HepG2 (cell line): ENCODE measurements around the gene KCTD6. TPM values are rescaled to one million over a fixed set of nuclear protein-coding genes. Genes with fewer than 3 reads are reported as not detected.

Source experiments
- ATAC-seq: fragments of 200-7000 bp; cut with Tn5 transposase; 3 replicates; pipeline ENCODE4 v1.9.1; 2020; ENCODE audit warnings: mild to moderate bottlenecking, moderate library complexity
- BruUV-seq: library from RNA; stranded (reverse); fragments of 400-500 nt; replicated peaks from 2 replicates; lab custom pipeline; 2021; lab: Mats Ljungman, UMichigan
- CTCF ChIA-PET: fragments of 300-600 bp; formaldehyde crosslinking; extraction: SDS; loops from one replicate; lab custom pipeline; 2021; ENCODE audit warnings: low total read pairs, inconsistent platforms, low intra/inter-chr PET ratio; lab: Yijun Ruan, JAX
- POLR2A ChIA-PET: fragments of 350-600 bp; sonication (Branson Sonifier 250); formaldehyde crosslinking; loops from one replicate; lab custom pipeline; 2020; ENCODE audit warnings: antibody characterized with exemption, inconsistent platforms; lab: Yijun Ruan, JAX
- DNase-seq: peaks from one replicate; pipeline ENCODE4 v3.0.0-alpha.2; 2015; ENCODE audit warnings: low spot score
- FAIRE-seq: peaks from 3 replicates; lab custom pipeline; 2011; peaks lifted over from hg19 to GRCh38; lab: Jason Lieb, UNC
- H2AFZ ChIP-seq: one replicate; pipeline ENCODE4 v1.6.1; 2011; ENCODE audit warnings: low read length, inconsistent platforms
- H3K27ac ChIP-seq: fragments of 300-600 bp; 3 replicates; pipeline ENCODE4 v1.8.0; 2011; ENCODE audit warnings: mixed run types, mild to moderate bottlenecking, mixed read lengths, low read length, inconsistent platforms; ENCODE audit not compliant: insufficient read depth; ENCODE audit errors: extremely low read length
- H3K27me3 ChIP-seq, 2 experiments: fragments of 200-600 bp in 1 of 2; 2 replicates in 1 of 2; 3 replicates in 1 of 2; pipeline versions ENCODE4 v1.6.0 to v1.8.0; 2011; ENCODE audit warnings: low read length in 2 of 2, mild to moderate bottlenecking in 2 of 2, moderate library complexity in 2 of 2, inconsistent platforms in 1 of 2; ENCODE audit not compliant: insufficient read depth in 2 of 2, control insufficient read depth in 1 of 2
- H3K36me3 ChIP-seq, 2 experiments: fragments of 200-600 bp in 1 of 2; replicated peaks in 1 of 2; 2 replicates in 1 of 2; 3 replicates in 1 of 2; pipeline versions ENCODE4 v1.5.1 to v1.8.0; 2011; ENCODE audit warnings: low read length in 2 of 2, inconsistent platforms in 1 of 2; ENCODE audit not compliant: insufficient read depth in 2 of 2, control insufficient read depth in 1 of 2
- H3K4me1 ChIP-seq: 2 replicates; pipeline ENCODE4 v1.5.1; 2012; ENCODE audit warnings: low read length, inconsistent platforms; ENCODE audit not compliant: insufficient read depth
- H3K4me2 ChIP-seq: 2 replicates; pipeline ENCODE4 v1.6.0; 2011; ENCODE audit warnings: low read depth, low read length, inconsistent platforms
- H3K4me3 ChIP-seq, 3 experiments: fragments of 200-600 bp in 1 of 3; sonication (generic), shearing (Covaris generic) in 1 of 3; replicated peaks in 1 of 3; 2 replicates each; pipeline ENCODE4 v1.5.1; 2011 to 2016; ENCODE audit warnings: low read length in 3 of 3, inconsistent platforms in 2 of 3, low read depth in 2 of 3, mild to moderate bottlenecking in 2 of 3, control low read depth in 1 of 3, mixed read lengths in 1 of 3; ENCODE audit not compliant: insufficient read depth in 1 of 3
- H3K79me2 ChIP-seq: one replicate; pipeline ENCODE4 v1.6.1; 2011; ENCODE audit warnings: low read length, inconsistent platforms; ENCODE audit not compliant: insufficient read depth
- H3K9ac ChIP-seq: 2 replicates; pipeline ENCODE4 v1.6.0; 2011; ENCODE audit warnings: mild to moderate bottlenecking, low read depth, low read length, inconsistent platforms; ENCODE audit not compliant: insufficient read depth
- H3K9me3 ChIP-seq: 2 replicates; pipeline ENCODE4 v1.5.1; 2012; ENCODE audit warnings: mild to moderate bottlenecking, low read length
- H4K20me1 ChIP-seq: 2 replicates; pipeline ENCODE4 v1.6.0; 2011; ENCODE audit warnings: inconsistent platforms, mild to moderate bottlenecking, low read length, moderate library complexity; ENCODE audit not compliant: insufficient read depth
- ASH2L ChIP-seq: fragments of 300-600, 200-600 bp; sonication (generic); IDR thresholded peaks from 2 replicates; pipeline ENCODE4 v1.7.0; 2017; ENCODE audit warnings: low read depth, mild to moderate bottlenecking, moderate library complexity, mixed read lengths, low read length; ENCODE audit not compliant: insufficient read length
- ATF4 ChIP-seq, 2 experiments: fragments of 450-650 bp in 1 of 2; sonication (generic) in 1 of 2; formaldehyde crosslinking; IDR thresholded peaks; 2 replicates each; pipeline versions ENCODE4 v1.5.0 to v1.8.0; 2020 to 2022; ENCODE audit warnings: mild to moderate bottlenecking in 1 of 2, missing genetic modification reagents in 1 of 2
- FOXA3 ChIP-seq: IDR thresholded peaks from 2 replicates; pipeline ENCODE4 v1.6.1; 2016; ENCODE audit warnings: missing genetic modification reagents, missing compliant biosample characterization
- NR2F2 ChIP-seq: IDR thresholded peaks from 2 replicates; pipeline ENCODE4 v1.6.1; 2012; ENCODE audit warnings: low read depth, inconsistent platforms, borderline replicate concordance
- RBM39 ChIP-seq: fragments of 200-400 bp; formaldehyde crosslinking; IDR thresholded peaks from one replicate; pipeline ENCODE4 v1.6.1; 2018; ENCODE audit warnings: antibody characterized with exemption, mild to moderate bottlenecking, low read depth, low read length; ENCODE audit not compliant: poor library complexity, severe bottlenecking
- SP4 ChIP-seq: sonication (generic); formaldehyde crosslinking; IDR thresholded peaks from 2 replicates; pipeline ENCODE4 v1.8.1; 2023; ENCODE audit warnings: mild to moderate bottlenecking, missing genetic modification reagents
- TCF12 ChIP-seq, 2 experiments: fragments of 450-650 bp in 1 of 2; sonication (generic) in 1 of 2; formaldehyde crosslinking in 1 of 2; IDR thresholded peaks; 2 replicates each; pipeline versions ENCODE4 v1.6.1 to v1.8.0; 2017 to 2022; ENCODE audit warnings: antibody characterized with exemption in 1 of 2, mild to moderate bottlenecking in 1 of 2, missing genetic modification reagents in 1 of 2, moderate library complexity in 1 of 2
- USF2 ChIP-seq, 2 experiments: sonication (generic) in 1 of 2; formaldehyde crosslinking in 1 of 2; IDR thresholded peaks; 2 replicates each; pipeline versions ENCODE4 v1.5.1 to v1.6.1; 2011 to 2020; ENCODE audit warnings: borderline replicate concordance in 1 of 2, low read depth in 1 of 2, low read length in 1 of 2, mild to moderate bottlenecking in 1 of 2, missing genetic modification reagents in 1 of 2, moderate library complexity in 1 of 2
- ZEB1 ChIP-seq: IDR thresholded peaks from 2 replicates; pipeline ENCODE4 v1.6.1; 2012; ENCODE audit warnings: mild to moderate bottlenecking, low read depth, inconsistent platforms; ENCODE audit not compliant: insufficient replicate concordance
- ZNF20 ChIP-seq: sonication (generic); formaldehyde crosslinking; IDR thresholded peaks from 2 replicates; pipeline ENCODE4 v1.4.0; 2020; ENCODE audit warnings: mild to moderate bottlenecking, moderate library complexity, missing genetic modification reagents
- ZNF382 ChIP-seq: sonication (generic); formaldehyde crosslinking; IDR thresholded peaks from 2 replicates; pipeline ENCODE4 v1.5.0; 2020; ENCODE audit warnings: missing genetic modification reagents, mild to moderate bottlenecking, borderline replicate concordance
- ZNF451 ChIP-seq: sonication (generic); formaldehyde crosslinking; IDR thresholded peaks from 2 replicates; pipeline ENCODE4 v1.5.0; 2020; ENCODE audit warnings: mild to moderate bottlenecking, missing genetic modification reagents
- ZNF605 ChIP-seq: sonication (generic); formaldehyde crosslinking; IDR thresholded peaks from 2 replicates; pipeline ENCODE4 v1.8.0; 2022; ENCODE audit warnings: mild to moderate bottlenecking, missing genetic modification reagents
- WGBS: methylation state at CpG from one replicate; pipeline ENCODE4 v1.1.6; 2017; ENCODE audit warnings: low lambda C conversion rate; 5-methylcytosine and 5-hydroxymethylcytosine counted together
- in situ Hi-C: cut with HindIII; loops from 2 replicates; pipeline ENCODE4 v1.10.0; 2017; ENCODE audit warnings: low pct_unique_long_range_greater_than_20kb; ENCODE audit not compliant: extremely low pct_ligation_motif_present
- intact Hi-C: fragments of 100-400 bp; cut with micrococcal nuclease; formaldehyde crosslinking; loops from one replicate; pipeline ENCODE4 v1.10.0; 2022; ENCODE audit not compliant: unreplicated experiment
- polyA plus RNA-seq, 8 experiments: library from polyadenylated mRNA; depleted of rRNA in 3 of 8; stranded (reverse) in 7 of 8; unstranded in 1 of 8; fragments of >200 nt; fragmentation: Illumina TruSeq in 4 of 8; extraction: Trizol in 4 of 8; gene quantifications; 2 replicates each; pipeline versions ENCODE4 v1.2.1 to v1.2.3, GENCODE V29; 2011 to 2016; ENCODE audit warnings: low read depth in 4 of 8, missing spikeins in 1 of 8, mixed read lengths in 1 of 8; ENCODE audit not compliant: insufficient read depth in 1 of 8
- total RNA-seq, 5 experiments: library from RNA; depleted of rRNA; stranded (reverse); fragments of >200 nt; fragmentation: Illumina TruSeq; extraction: Trizol; gene quantifications; 2 replicates each; pipeline ENCODE4 v1.2.3, GENCODE V29; 2016; ENCODE audit warnings: low read depth in 1 of 5
- TF ChIP-seq, protein P1 (sequence below): sonication (generic); formaldehyde crosslinking; IDR thresholded peaks from 2 replicates; pipeline ENCODE4 v1.4.0; 2020; ENCODE audit warnings: missing genetic modification reagents, mild to moderate bottlenecking, borderline replicate concordance
- TF ChIP-seq, protein P2 (sequence below): sonication (generic); formaldehyde crosslinking; IDR thresholded peaks from 2 replicates; pipeline ENCODE4 v1.4.0; 2020; ENCODE audit warnings: mild to moderate bottlenecking, missing genetic modification reagents

Gene KCTD6
- total and polyA plus RNA-seq, 2 of the 13 experiments (the other 11 are each of a cell fraction or from before 2014, with no cell fraction given): 13.4 to 14.2 TPM

GRCh38 chr3:58521336-58521670 is 29.4 kb downstream of the KCTD6 start:
- DNase-seq: no peak
- H3K4me2 ChIP-seq: peak overlapping the region; percentile 77; the same call in 1 of the 2 replicates
- BruUV-seq: no TSS peak
- H3K9ac ChIP-seq: peak overlapping the region; percentile 24
- no peaks in the 10 kb centered on the region for H3K79me2 ChIP-seq
- ChIA-PET POLR2A (interaction anchor here (0.7 to 3.0 kb wide), 3 partner anchors 8 to 30 kb away, joined by 3 to 16 read pairs (median 3); partner anchors contain the start of gene KCTD6), CTCF (no interaction called here)
- intact Hi-C loops: loop anchor here (2.0 kb wide), 1 partner anchor 89 kb away; the partner anchor contains the start of gene PDHB
- no peaks in the 10 kb centered on the region for H3K9me3 ChIP-seq
- whole genome bisulfite sequencing: 93% methylated on average over 3 of the region's 3 CpGs
- peak overlapping the region; percentile 88 for H3K27ac ChIP-seq
- ATAC-seq: no peak
- peaks cover 5 to 14% of the 10 kb centered on the region in 2 experiments for H3K36me3 ChIP-seq
- H3K4me3 ChIP-seq: peak overlapping the region in 1 of 3 experiments; percentile 17; a peak in 1 of 6 replicates
- H4K20me1 ChIP-seq: no peaks in the 10 kb centered on the region
- in situ Hi-C loops: no loop called here
- FAIRE-seq: no peak
- H3K4me1 ChIP-seq: peaks cover 97% of the 10 kb centered on the region
- H3K27me3 ChIP-seq: no peaks in the 10 kb centered on the region
- no peak overlapping the region for H2AFZ ChIP-seq
- TF ChIP-seq ZNF382 (CRISPR knock-in tag) (no peak), NR2F2 (0 out of 2 replicates have a peak, but pooled peaks have one; percentile 10), ATF4 (CRISPR knock-in tag; IDR thresholded peaks at IDR 0.05) (no peak), FOXA3 (CRISPR knock-in tag) (no peak), USF2 (IDR thresholded peaks at IDR 0.05; ENCODE audit: low read depth, low read length) (no peak), USF2 (CRISPR knock-in tag; IDR thresholded peaks at IDR 0.05; ENCODE audit: borderline replicate concordance) (peak; percentile 68; the same call in 1 of the 2 replicates), ZNF605 (CRISPR knock-in tag) (0 out of 2 replicates have a peak, but pooled peaks have one; percentile 9), SP4 (CRISPR knock-in tag) (0 out of 2 replicates have a peak, but pooled peaks have one; percentile 31), ZNF451 (peak; percentile 21; the same call in 1 of the 2 replicates), ZNF20 (CRISPR knock-in tag) (no peak), ZEB1 (no peak), ASH2L (no peak), RBM39 (no peak), TCF12 (IDR thresholded peaks at IDR 0.05) (no peak), TCF12 (CRISPR knock-in tag; IDR thresholded peaks at IDR 0.05) (no peak)
- TF ChIP-seq, protein P1, sequence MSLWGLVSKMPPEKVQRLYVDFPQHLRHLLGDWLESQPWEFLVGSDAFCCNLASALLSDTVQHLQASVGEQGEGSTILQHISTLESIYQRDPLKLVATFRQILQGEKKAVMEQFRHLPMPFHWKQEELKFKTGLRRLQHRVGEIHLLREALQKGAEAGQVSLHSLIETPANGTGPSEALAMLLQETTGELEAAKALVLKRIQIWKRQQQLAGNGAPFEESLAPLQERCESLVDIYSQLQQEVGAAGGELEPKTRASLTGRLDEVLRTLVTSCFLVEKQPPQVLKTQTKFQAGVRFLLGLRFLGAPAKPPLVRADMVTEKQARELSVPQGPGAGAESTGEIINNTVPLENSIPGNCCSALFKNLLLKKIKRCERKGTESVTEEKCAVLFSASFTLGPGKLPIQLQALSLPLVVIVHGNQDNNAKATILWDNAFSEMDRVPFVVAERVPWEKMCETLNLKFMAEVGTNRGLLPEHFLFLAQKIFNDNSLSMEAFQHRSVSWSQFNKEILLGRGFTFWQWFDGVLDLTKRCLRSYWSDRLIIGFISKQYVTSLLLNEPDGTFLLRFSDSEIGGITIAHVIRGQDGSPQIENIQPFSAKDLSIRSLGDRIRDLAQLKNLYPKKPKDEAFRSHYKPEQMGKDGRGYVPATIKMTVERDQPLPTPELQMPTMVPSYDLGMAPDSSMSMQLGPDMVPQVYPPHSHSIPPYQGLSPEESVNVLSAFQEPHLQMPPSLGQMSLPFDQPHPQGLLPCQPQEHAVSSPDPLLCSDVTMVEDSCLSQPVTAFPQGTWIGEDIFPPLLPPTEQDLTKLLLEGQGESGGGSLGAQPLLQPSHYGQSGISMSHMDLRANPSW (CRISPR knock-in tag): no peak
- TF ChIP-seq, protein P2, sequence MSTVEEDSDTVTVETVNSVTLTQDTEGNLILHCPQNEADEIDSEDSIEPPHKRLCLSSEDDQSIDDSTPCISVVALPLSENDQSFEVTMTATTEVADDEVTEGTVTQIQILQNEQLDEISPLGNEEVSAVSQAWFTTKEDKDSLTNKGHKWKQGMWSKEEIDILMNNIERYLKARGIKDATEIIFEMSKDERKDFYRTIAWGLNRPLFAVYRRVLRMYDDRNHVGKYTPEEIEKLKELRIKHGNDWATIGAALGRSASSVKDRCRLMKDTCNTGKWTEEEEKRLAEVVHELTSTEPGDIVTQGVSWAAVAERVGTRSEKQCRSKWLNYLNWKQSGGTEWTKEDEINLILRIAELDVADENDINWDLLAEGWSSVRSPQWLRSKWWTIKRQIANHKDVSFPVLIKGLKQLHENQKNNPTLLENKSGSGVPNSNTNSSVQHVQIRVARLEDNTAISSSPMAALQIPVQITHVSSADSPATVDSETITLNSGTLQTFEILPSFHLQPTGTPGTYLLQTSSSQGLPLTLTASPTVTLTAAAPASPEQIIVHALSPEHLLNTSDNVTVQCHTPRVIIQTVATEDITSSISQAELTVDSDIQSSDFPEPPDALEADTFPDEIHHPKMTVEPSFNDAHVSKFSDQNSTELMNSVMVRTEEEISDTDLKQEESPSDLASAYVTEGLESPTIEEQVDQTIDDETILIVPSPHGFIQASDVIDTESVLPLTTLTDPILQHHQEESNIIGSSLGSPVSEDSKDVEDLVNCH (CRISPR knock-in tag): no peak
